GM12878 (cell line): ENCODE data around the gene H2BK1. TPM values are rescaled to one million over a fixed set of nuclear protein-coding genes. Genes with fewer than 3 reads are reported as not detected.
A peak's percentile ranks its signal among the peaks of the same experiment; 100 is the strongest.

ENCODE experiments used
- ATAC-seq: fragments of 200-7000 bp; cut with Tn5 transposase; 3 replicates; pipeline ENCODE4 v1.9.1; 2020; ENCODE audit warnings: mild to moderate bottlenecking, moderate library complexity
- BruUV-seq: library from RNA; stranded (reverse); fragments of 400-500 nt; replicated peaks from 2 replicates; lab custom pipeline; 2021; lab: Mats Ljungman, UMichigan
- CTCF ChIA-PET: fragments of 300-600 bp; sonication (Branson Sonifier 250); formaldehyde crosslinking; extraction: SDS; loops from one replicate; lab custom pipeline; 2021; ENCODE audit warnings: inconsistent platforms; lab: Yijun Ruan, JAX
- POLR2A ChIA-PET: fragments of 350-600 bp; formaldehyde crosslinking; extraction: SDS; loops from one replicate; lab custom pipeline; 2021; ENCODE audit warnings: inconsistent platforms; lab: Charles Lee
- RAD21 ChIA-PET: fragments of 300-600 bp; sonication (Branson Sonifier 250); formaldehyde crosslinking; loops from one replicate; lab custom pipeline; 2023; ENCODE audit warnings: antibody characterized with exemption; ENCODE audit not compliant: unreplicated experiment; lab: Charles Lee
- SMC1A ChIA-PET: fragments of 300-600 bp; sonication (Branson Sonifier 250); formaldehyde crosslinking; loops from one replicate; lab custom pipeline; 2023; ENCODE audit not compliant: unreplicated experiment, uncharacterized antibody; lab: Charles Lee
- DNase-seq: peaks from one replicate; pipeline ENCODE4 v3.0.0-alpha.2; 2011; ENCODE audit warnings: low read depth, low spot score
- FAIRE-seq: peaks from 3 replicates; lab custom pipeline; 2011; peaks lifted over from hg19 to GRCh38; lab: Jason Lieb, UNC
- H2AFZ ChIP-seq: 2 replicates; pipeline ENCODE4 v1.6.0; 2011; ENCODE audit warnings: low read depth, low read length, control low read depth; ENCODE audit not compliant: control insufficient read depth
- H3K27ac ChIP-seq: 2 replicates; pipeline ENCODE4 v1.5.1; 2011; ENCODE audit warnings: control low read depth; ENCODE audit not compliant: control insufficient read depth, insufficient read depth
- H3K27me3 ChIP-seq, 2 experiments: replicated peaks in 1 of 2; 2 replicates each; pipeline versions ENCODE4 v1.6.0 to v1.6.1; 2011; ENCODE audit warnings: low read length in 1 of 2; ENCODE audit not compliant: control insufficient read depth in 2 of 2, insufficient read depth in 2 of 2
- H3K36me3 ChIP-seq, 2 experiments: 2 replicates each; pipeline ENCODE4 v1.5.1; 2011; ENCODE audit warnings: low read length in 1 of 2; ENCODE audit not compliant: control insufficient read depth in 2 of 2, insufficient read depth in 2 of 2
- H3K4me1 ChIP-seq: 2 replicates; pipeline ENCODE4 v1.6.1; 2011; ENCODE audit warnings: mild to moderate bottlenecking, low read length, moderate library complexity, mixed read lengths; ENCODE audit not compliant: control insufficient read depth, insufficient read depth
- H3K4me2 ChIP-seq: 2 replicates; pipeline ENCODE4 v1.6.0; 2011; ENCODE audit warnings: control low read depth; ENCODE audit not compliant: control insufficient read depth, insufficient read depth
- H3K4me3 ChIP-seq: fragments of 200-600 bp; sonication (generic); 2 replicates; pipeline ENCODE4 v1.5.1; 2016
- H3K79me2 ChIP-seq: 2 replicates; pipeline ENCODE4 v1.6.0; 2011; ENCODE audit warnings: low read length; ENCODE audit not compliant: control insufficient read depth, insufficient read depth
- H3K9ac ChIP-seq: 2 replicates; pipeline ENCODE4 v1.8.0; 2011; ENCODE audit warnings: low read length, control low read depth, mixed read lengths; ENCODE audit not compliant: control insufficient read depth, insufficient read depth
- H3K9me3 ChIP-seq: replicated peaks from 3 replicates; pipeline ENCODE4 v1.5.1; 2011; ENCODE audit warnings: mild to moderate bottlenecking, low read length; ENCODE audit not compliant: control insufficient read depth, insufficient read depth
- H4K20me1 ChIP-seq: 2 replicates; pipeline ENCODE4 v1.6.0; 2011; ENCODE audit not compliant: control insufficient read depth, insufficient read depth
- ATF3 ChIP-seq: IDR thresholded peaks from 2 replicates; pipeline ENCODE4 v1.6.1; 2011; ENCODE audit warnings: low read depth, mild to moderate bottlenecking, low read length, moderate library complexity, borderline replicate concordance; ENCODE audit errors: extremely low read depth
- BHLHE40 ChIP-seq, 2 experiments: fragments of 450-650 bp in 1 of 2; IDR thresholded peaks; 2 replicates each; pipeline ENCODE4 v1.6.1; 2011 to 2017; ENCODE audit warnings: low read depth in 2 of 2, borderline replicate concordance in 1 of 2, improper control_type of control experiment in 1 of 2, low read length in 1 of 2, mild to moderate bottlenecking in 1 of 2
- CEBPB ChIP-seq, 2 experiments: fragments of 150-350 bp in 1 of 2; IDR thresholded peaks; 2 replicates each; pipeline ENCODE4 v1.6.1; 2012 to 2014; ENCODE audit warnings: low read depth in 2 of 2, low read length in 2 of 2, borderline replicate concordance in 1 of 2, inconsistent platforms in 1 of 2
- EGR1 ChIP-seq, 2 experiments: IDR thresholded peaks; 1 replicate in 1 of 2; 2 replicates in 1 of 2; pipeline ENCODE4 v1.6.1; 2011 to 2012; ENCODE audit warnings: low read depth in 2 of 2, low read length in 2 of 2, borderline replicate concordance in 1 of 2, mild to moderate bottlenecking in 1 of 2, moderate library complexity in 1 of 2
- ETV6 ChIP-seq, 2 experiments: fragments of 450-650 bp in 1 of 2; IDR thresholded peaks in 1 of 2; conservative IDR thresholded peaks in 1 of 2; 2 replicates each; pipeline ENCODE4 v1.6.1; 2014; ENCODE audit warnings: antibody characterized with exemption in 1 of 2, borderline replicate concordance in 1 of 2, low read depth in 1 of 2, mild to moderate bottlenecking in 1 of 2, moderate library complexity in 1 of 2
- KAT2A ChIP-seq: conservative IDR thresholded peaks from 2 replicates; pipeline ENCODE4 v1.6.1; 2011; ENCODE audit warnings: low read depth, low read length; ENCODE audit not compliant: control insufficient read depth
- NFXL1 ChIP-seq: fragments of 450-650 bp; IDR thresholded peaks from 2 replicates; pipeline ENCODE4 v1.6.1; 2017; ENCODE audit warnings: antibody characterized with exemption, mild to moderate bottlenecking, borderline replicate concordance
- NR2C1 ChIP-seq: fragments of 450-650 bp; IDR thresholded peaks from 2 replicates; pipeline ENCODE4 v1.6.1; 2017; ENCODE audit warnings: antibody characterized with exemption, mild to moderate bottlenecking, moderate library complexity
- SIN3A ChIP-seq: IDR thresholded peaks from 2 replicates; pipeline ENCODE4 v1.6.1; 2012; ENCODE audit warnings: low read depth, low read length, improper control_type of control experiment
- SPI1 ChIP-seq: IDR thresholded peaks from 2 replicates; pipeline ENCODE4 v1.6.1; 2011; ENCODE audit warnings: low read depth, mild to moderate bottlenecking, low read length, moderate library complexity, borderline replicate concordance; ENCODE audit not compliant: insufficient read depth
- TCF12 ChIP-seq: IDR thresholded peaks from 2 replicates; pipeline ENCODE4 v1.6.1; 2011; ENCODE audit warnings: low read depth, mild to moderate bottlenecking, low read length
- ZNF207 ChIP-seq: fragments of 450-650 bp; IDR thresholded peaks from 2 replicates; pipeline ENCODE4 v1.6.1; 2014; ENCODE audit warnings: antibody characterized with exemption, mild to moderate bottlenecking, borderline replicate concordance
- ZNF24 ChIP-seq: fragments of 450-650 bp; IDR thresholded peaks from 2 replicates; pipeline ENCODE4 v1.6.1; 2017; ENCODE audit warnings: antibody characterized with exemption, mild to moderate bottlenecking
- ZNF274 ChIP-seq: IDR thresholded peaks from one replicate; pipeline ENCODE4 v1.8.0; 2011; ENCODE audit not compliant: insufficient read length, insufficient read depth
- ZNF384 ChIP-seq: IDR thresholded peaks from 2 replicates; pipeline ENCODE4 v1.6.1; 2012; ENCODE audit warnings: low read depth, mild to moderate bottlenecking, low read length, improper control_type of control experiment, borderline replicate concordance
- WGBS: methylation state at CpG from one replicate; pipeline ENCODE4 v1.1.6; 2016; ENCODE audit warnings: low lambda C conversion rate; ENCODE audit not compliant: insufficient replicate concordance, insufficient coverage; ENCODE audit errors: missing lambda C conversion rate; 5-methylcytosine and 5-hydroxymethylcytosine counted together
- in situ Hi-C: fragments of 300-500 bp; cut with MboI; formaldehyde crosslinking; loops from 9 replicates; pipeline ENCODE4 v1.14.3; 2018; ENCODE audit warnings: mixed read lengths
- intact Hi-C: fragments of 100-400 bp; cut with micrococcal nuclease; formaldehyde crosslinking; loops from one replicate; pipeline ENCODE4 v1.14.2; 2022; ENCODE audit not compliant: unreplicated experiment
- polyA plus RNA-seq, 11 experiments: library from polyadenylated mRNA; depleted of rRNA in 4 of 11; unstranded in 6 of 11; stranded (reverse) in 5 of 11; fragments of >200 nt; fragmentation: Nextera tagmentation in 4 of 11; fragmentation: Illumina TruSeq in 1 of 11; extraction: Ambion mirVana in 4 of 11; extraction: Trizol in 1 of 11; gene quantifications; 1 replicate in 1 of 11; 2 replicates in 10 of 11; pipeline versions ENCODE4 v1.2.1 to v1.2.3, GENCODE V29; 2011 to 2016; ENCODE audit warnings: inconsistent platforms in 2 of 11, missing spikeins in 2 of 11, low read depth in 1 of 11
- total RNA-seq, 4 experiments: library from RNA; depleted of rRNA in 3 of 4; stranded (reverse); fragments of >200 nt in 3 of 4; fragmentation: Illumina TruSeq in 1 of 4; extraction: Trizol in 1 of 4; gene quantifications; 2 replicates each; pipeline versions ENCODE4 v1.2.1 to v1.2.3, GENCODE V29; 2013 to 2021
- TF ChIP-seq, protein P1 (sequence below): fragments of 450-650 bp; IDR thresholded peaks from 2 replicates; pipeline ENCODE4 v1.6.1; 2016; ENCODE audit warnings: mild to moderate bottlenecking
- TF ChIP-seq, protein P2 (sequence below): fragments of 450-650 bp; conservative IDR thresholded peaks from 2 replicates; pipeline ENCODE4 v1.6.1; 2017; ENCODE audit warnings: mild to moderate bottlenecking, moderate library complexity

The H2BK1 gene
- total and polyA plus RNA-seq, 10 of the 15 experiments (the other 5 are each of a cell fraction or from before 2014, with no cell fraction given): 0.54 TPM; not detected in 9

- BruUV-seq: no TSS peak
- ChIA-PET POLR2A (interaction anchor here (1.0 kb wide), 2 partner anchors 11 to 14 kb away, joined by 3 to 5 read pairs; no protein-coding TSS in a partner anchor), RAD21 (interaction anchor here (1.5 kb wide), 1 partner anchor 11 kb away, joined by 11 read pairs; no protein-coding TSS in a partner anchor), CTCF (interaction anchor here (0.7 to 4.8 kb wide), 5 partner anchors 11 to 205 kb away, joined by 3 to 52 read pairs (median 4); partner anchors contain the start of gene ABCB8), SMC1A (interaction anchor here (3.9 kb wide), 1 partner anchor 10 kb away, joined by 20 read pairs; no protein-coding TSS in a partner anchor)
- H3K27me3 ChIP-seq: no peaks in the 10 kb centered on the region
- peaks cover 35% of the 10 kb centered on the region for H3K79me2 ChIP-seq
- peak overlapping the region; percentile 86 for H3K4me3 ChIP-seq
- peak overlapping the region; percentile 79 for H3K4me2 ChIP-seq
- H3K4me1 ChIP-seq: peaks cover 5% of the 10 kb centered on the region; the same call in 1 of the 2 replicates
- in situ Hi-C loops (no loop called here), intact Hi-C loops (no loop called here)
- H3K9ac ChIP-seq: peak overlapping the region; percentile 98
- no peak overlapping the region for H2AFZ ChIP-seq
- peaks cover 0 to 11% of the 10 kb centered on the region in 2 experiments; a peak in 3 of 4 replicates for H3K36me3 ChIP-seq
- WGBS: under 1% methylated on average over 36 of the region's 36 CpGs
- peak; percentile 18 for FAIRE-seq
- peak overlapping the region; percentile 88 for H3K27ac ChIP-seq
- no peak for DNase-seq
- no peaks in the 10 kb centered on the region for H4K20me1 ChIP-seq
- H3K9me3 ChIP-seq: no peaks in the 10 kb centered on the region
- peak; percentile 77 for ATAC-seq
- TF ChIP-seq NFXL1 (no peak), ETV6 (conservative IDR thresholded peaks at IDR 0.05 in 1 of 2, IDR thresholded peaks at IDR 0.05 in 1 of 2; ENCODE audit: borderline replicate concordance in 1 of 2, low read depth in 1 of 2) (no peak), ZNF274 (no peak), SPI1 (no peak), SIN3A (peak; percentile 64; the same call in 1 of the 2 replicates), TCF12 (no peak), ATF3 (no peak), BHLHE40 (IDR thresholded peaks at IDR 0.05; ENCODE audit: borderline replicate concordance in 1 of 2, low read depth in 2 of 2, low read length in 1 of 2) (no peak), ZNF24 (no peak), KAT2A (no peak), CEBPB (IDR thresholded peaks at IDR 0.05; ENCODE audit: borderline replicate concordance in 1 of 2, low read depth in 2 of 2, low read length in 2 of 2) (no peak), ZNF384 (no peak), ZNF207 (no peak), EGR1 (IDR thresholded peaks at IDR 0.05; ENCODE audit: borderline replicate concordance in 1 of 2, low read depth in 2 of 2, low read length in 2 of 2) (no peak), NR2C1 (no peak)
- TF ChIP-seq, protein P1, sequence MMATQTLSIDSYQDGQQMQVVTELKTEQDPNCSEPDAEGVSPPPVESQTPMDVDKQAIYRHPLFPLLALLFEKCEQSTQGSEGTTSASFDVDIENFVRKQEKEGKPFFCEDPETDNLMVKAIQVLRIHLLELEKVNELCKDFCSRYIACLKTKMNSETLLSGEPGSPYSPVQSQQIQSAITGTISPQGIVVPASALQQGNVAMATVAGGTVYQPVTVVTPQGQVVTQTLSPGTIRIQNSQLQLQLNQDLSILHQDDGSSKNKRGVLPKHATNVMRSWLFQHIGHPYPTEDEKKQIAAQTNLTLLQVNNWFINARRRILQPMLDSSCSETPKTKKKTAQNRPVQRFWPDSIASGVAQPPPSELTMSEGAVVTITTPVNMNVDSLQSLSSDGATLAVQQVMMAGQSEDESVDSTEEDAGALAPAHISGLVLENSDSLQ: peak; percentile 21; the same call in 1 of the 2 replicates
- TF ChIP-seq, protein P2, sequence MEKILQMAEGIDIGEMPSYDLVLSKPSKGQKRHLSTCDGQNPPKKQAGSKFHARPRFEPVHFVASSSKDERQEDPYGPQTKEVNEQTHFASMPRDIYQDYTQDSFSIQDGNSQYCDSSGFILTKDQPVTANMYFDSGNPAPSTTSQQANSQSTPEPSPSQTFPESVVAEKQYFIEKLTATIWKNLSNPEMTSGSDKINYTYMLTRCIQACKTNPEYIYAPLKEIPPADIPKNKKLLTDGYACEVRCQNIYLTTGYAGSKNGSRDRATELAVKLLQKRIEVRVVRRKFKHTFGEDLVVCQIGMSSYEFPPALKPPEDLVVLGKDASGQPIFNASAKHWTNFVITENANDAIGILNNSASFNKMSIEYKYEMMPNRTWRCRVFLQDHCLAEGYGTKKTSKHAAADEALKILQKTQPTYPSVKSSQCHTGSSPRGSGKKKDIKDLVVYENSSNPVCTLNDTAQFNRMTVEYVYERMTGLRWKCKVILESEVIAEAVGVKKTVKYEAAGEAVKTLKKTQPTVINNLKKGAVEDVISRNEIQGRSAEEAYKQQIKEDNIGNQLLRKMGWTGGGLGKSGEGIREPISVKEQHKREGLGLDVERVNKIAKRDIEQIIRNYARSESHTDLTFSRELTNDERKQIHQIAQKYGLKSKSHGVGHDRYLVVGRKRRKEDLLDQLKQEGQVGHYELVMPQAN: no peak
Measured at GRCh38 chr7:151232917-151233701, 22.8 kb upstream of the H2BK1 start.
